ENCODE measurements around the gene CHST15. TPM values are rescaled to one million over a fixed set of nuclear protein-coding genes. Genes with fewer than 3 reads are reported as not detected.

CHST15 gene
- polyA plus RNA-seq, 1 experiment: 3.2 TPM

GRCh38 chr10:124086787-124087671, 6.4 kb downstream of the CHST15 start:
- no peak overlapping the region for H3K4me3 ChIP-seq (ENCODE audit: low read depth, low read length)
- no peak overlapping the region for H3K27ac ChIP-seq (ENCODE audit: low read depth, low read length)
- DNase-seq (ENCODE audit: low read depth, low spot score): no peak
- H3K9me3 ChIP-seq (ENCODE audit: control insufficient read depth, insufficient read depth, low read length): peaks cover 3% of the 10 kb centered on the region; the same call in 1 of the 2 replicates
- H3K27me3 ChIP-seq (ENCODE audit: control insufficient read depth, insufficient read depth, low read length): peaks cover 30% of the 10 kb centered on the region
- ChIA-PET POLR2A (interaction anchor here (0.5 kb wide), 1 partner anchor 931 kb away, joined by 3 read pairs; no protein-coding TSS in a partner anchor), CTCF (no interaction called here)
- TF ChIP-seq CTCF (IDR thresholded peaks at IDR 0.05; ENCODE audit: low read depth, low read length): no peak

GRCh38 chr10:124086097-124086710, 7.2 kb downstream of the CHST15 start:
- TF ChIP-seq CTCF (IDR thresholded peaks at IDR 0.05; ENCODE audit: low read depth, low read length): no peak
- Histone ChIP-seq H3K9me3 (ENCODE audit: control insufficient read depth, insufficient read depth, low read length) (peaks cover 3% of the 10 kb centered on the region; the same call in 1 of the 2 replicates), H3K4me3 (ENCODE audit: low read depth, low read length) (no peak overlapping the region), H3K27me3 (ENCODE audit: control insufficient read depth, insufficient read depth, low read length) (peaks cover 23% of the 10 kb centered on the region), H3K27ac (ENCODE audit: low read depth, low read length) (no peak overlapping the region)
- POLR2A ChIA-PET: interaction anchor here (0.5 kb wide), 1 partner anchor 930 kb away, joined by 3 read pairs; no protein-coding TSS in a partner anchor
- CTCF ChIA-PET: interaction anchor here (0.5 kb wide), 1 partner anchor 303 kb away, joined by 3 read pairs; no protein-coding TSS in a partner anchor
- no peak for DNase-seq (ENCODE audit: low read depth, low spot score)

GRCh38 chr10:124085680-124086079, 7.7 kb downstream of the CHST15 start:
- Histone ChIP-seq H3K27me3 (ENCODE audit: control insufficient read depth, insufficient read depth, low read length) (peaks cover 18% of the 10 kb centered on the region), H3K27ac (ENCODE audit: low read depth, low read length) (no peak overlapping the region), H3K9me3 (ENCODE audit: control insufficient read depth, insufficient read depth, low read length) (peaks cover 3% of the 10 kb centered on the region; the same call in 1 of the 2 replicates), H3K4me3 (ENCODE audit: low read depth, low read length) (no peak overlapping the region)
- DNase-seq (ENCODE audit: low read depth, low spot score): no peak
- POLR2A ChIA-PET: no interaction called here
- CTCF ChIA-PET: interaction anchor here (0.5 kb wide), 1 partner anchor 304 kb away, joined by 3 read pairs; no protein-coding TSS in a partner anchor
- TF ChIP-seq CTCF (IDR thresholded peaks at IDR 0.05; ENCODE audit: low read depth, low read length): no peak

GRCh38 chr10:124084708-124085107, 8.7 kb downstream of the CHST15 start:
- Histone ChIP-seq H3K27ac (ENCODE audit: low read depth, low read length) (no peak overlapping the region), H3K27me3 (ENCODE audit: control insufficient read depth, insufficient read depth, low read length) (peaks cover 13% of the 10 kb centered on the region), H3K9me3 (ENCODE audit: control insufficient read depth, insufficient read depth, low read length) (peaks cover 3% of the 10 kb centered on the region; the same call in 1 of the 2 replicates), H3K4me3 (ENCODE audit: low read depth, low read length) (no peak overlapping the region)
- CTCF ChIA-PET: interaction anchor here (1.0 kb wide), 1 partner anchor 304 kb away, joined by 4 read pairs; no protein-coding TSS in a partner anchor
- DNase-seq (ENCODE audit: low read depth, low spot score): no peak
- POLR2A ChIA-PET: no interaction called here
- TF ChIP-seq CTCF (IDR thresholded peaks at IDR 0.05; ENCODE audit: low read depth, low read length): no peak
